K562 (cell line): ENCODE data around the gene FBN3. TPM values are rescaled to one million over a fixed set of nuclear protein-coding genes. Genes with fewer than 3 reads are reported as not detected.
A peak's percentile ranks its signal among the peaks of the same experiment; 100 is the strongest.

Source experiments
- ATAC-seq: fragments of 200-7000 bp; cut with Tn5 transposase; 3 replicates; pipeline ENCODE4 v1.9.1; 2020; ENCODE audit warnings: moderate library complexity
- BruUV-seq: library from RNA; stranded (reverse); fragments of 400-500 nt; replicated peaks from 2 replicates; lab custom pipeline; 2021; lab: Mats Ljungman, UMichigan
- CTCF ChIA-PET: fragments of 300-600 bp; formaldehyde crosslinking; extraction: SDS; loops from one replicate; lab custom pipeline; 2021; ENCODE audit warnings: low intra/inter-chr PET ratio; lab: Yijun Ruan, JAX
- POLR2A ChIA-PET: fragments of 300-600, 350-650 bp; sonication (Branson Sonifier 250); formaldehyde crosslinking; extraction: SDS; loops from one replicate; lab custom pipeline; 2021; ENCODE audit warnings: antibody characterized with exemption, inconsistent platforms; lab: Yijun Ruan, JAX
- DNase-seq, 4 experiments: peaks; one replicate each; pipeline versions ENCODE4 v3.0.0 to v3.0.0-alpha.2; 2011 to 2018; ENCODE audit warnings: low spot score in 3 of 4, mixed read lengths in 3 of 4; ENCODE audit errors: extremely low read depth in 1 of 4
- FAIRE-seq: peaks from 2 replicates; lab custom pipeline; 2011; peaks lifted over from hg19 to GRCh38; lab: Jason Lieb, UNC
- H2AFZ ChIP-seq: 2 replicates; pipeline ENCODE4 v1.6.0; 2011; ENCODE audit warnings: low read depth, low read length, control low read depth, inconsistent platforms
- H3K27ac ChIP-seq: fragments of 200-600 bp; 3 replicates; pipeline ENCODE4 v1.8.0; 2011; ENCODE audit warnings: low read depth, mild to moderate bottlenecking, control low read depth, inconsistent platforms, low read length, moderate library complexity, mixed read lengths; ENCODE audit errors: extremely low read depth
- H3K27me3 ChIP-seq, 2 experiments: fragments of 300-600 bp in 1 of 2; 2 replicates in 1 of 2; 3 replicates in 1 of 2; pipeline versions ENCODE4 v1.6.0 to v1.8.0; 2011; ENCODE audit warnings: inconsistent platforms in 2 of 2, low read length in 2 of 2, mild to moderate bottlenecking in 1 of 2, mixed read lengths in 1 of 2, moderate library complexity in 1 of 2; ENCODE audit not compliant: control insufficient read depth in 2 of 2, insufficient read depth in 2 of 2
- H3K36me3 ChIP-seq: fragments of 300-600 bp; 3 replicates; pipeline ENCODE4 v1.8.0; 2011; ENCODE audit warnings: mild to moderate bottlenecking, low read length, inconsistent platforms; ENCODE audit not compliant: control insufficient read depth, insufficient read depth
- H3K4me1 ChIP-seq, 2 experiments: fragments of 200-600 bp in 1 of 2; replicated peaks in 1 of 2; 2 replicates in 1 of 2; 3 replicates in 1 of 2; pipeline versions ENCODE4 v1.5.1 to v1.8.0; 2011; ENCODE audit warnings: inconsistent platforms in 2 of 2, low read length in 2 of 2, mild to moderate bottlenecking in 1 of 2, mixed read lengths in 1 of 2, moderate library complexity in 1 of 2; ENCODE audit not compliant: control insufficient read depth in 2 of 2, insufficient read depth in 2 of 2
- H3K4me2 ChIP-seq: 2 replicates; pipeline ENCODE4 v1.6.1; 2011; ENCODE audit warnings: low read length, control low read depth, inconsistent platforms, mixed read lengths; ENCODE audit not compliant: insufficient read depth
- H3K4me3 ChIP-seq: fragments of 200-600 bp; sonication (generic), shearing (Covaris generic); 2 replicates; pipeline ENCODE4 v1.5.1; 2016; ENCODE audit warnings: control low read depth, inconsistent platforms
- H3K79me2 ChIP-seq: fragments of 200-600 bp; 3 replicates; pipeline ENCODE4 v1.8.0; 2011; ENCODE audit warnings: low read length, inconsistent platforms; ENCODE audit not compliant: control insufficient read depth, insufficient read depth
- H3K9ac ChIP-seq, 2 experiments: 2 replicates each; pipeline versions ENCODE4 v1.6.0 to v1.6.1; 2011; ENCODE audit warnings: low read depth in 2 of 2, low read length in 2 of 2, control low read depth in 1 of 2, inconsistent platforms in 1 of 2, mild to moderate bottlenecking in 1 of 2, mixed read lengths in 1 of 2; ENCODE audit not compliant: insufficient read depth in 1 of 2
- H3K9me1 ChIP-seq: one replicate; pipeline ENCODE4 v1.6.0; 2011; ENCODE audit warnings: inconsistent platforms, mild to moderate bottlenecking, low read length, moderate library complexity; ENCODE audit not compliant: control insufficient read depth, insufficient read depth
- H3K9me3 ChIP-seq: replicated peaks from 2 replicates; pipeline ENCODE4 v1.5.1; 2011; ENCODE audit warnings: low read depth, low read length, inconsistent platforms; ENCODE audit not compliant: control insufficient read depth, insufficient read depth
- H4K20me1 ChIP-seq: replicated peaks from 2 replicates; pipeline ENCODE4 v1.6.1; 2011; ENCODE audit warnings: low read length, inconsistent platforms, mixed read lengths; ENCODE audit not compliant: control insufficient read depth, insufficient read depth
- CBX5 ChIP-seq: IDR thresholded peaks from 2 replicates; pipeline ENCODE4 v1.6.1; 2014; ENCODE audit warnings: low read depth, borderline replicate concordance
- ELF1 ChIP-seq: fragments of 200-800 bp; sonication (Bioruptor generic); IDR thresholded peaks from 2 replicates; pipeline ENCODE4 v1.6.1; 2016; ENCODE audit warnings: missing genetic modification characterization, missing compliant biosample characterization
- GTF2E2 ChIP-seq: fragments of 200-800 bp; sonication (Bioruptor generic); IDR thresholded peaks from 2 replicates; pipeline ENCODE4 v1.6.1; 2016; ENCODE audit warnings: missing genetic modification characterization, missing compliant biosample characterization
- HNRNPK ChIP-seq: fragments of 200-400 bp; formaldehyde crosslinking; IDR thresholded peaks from one replicate; pipeline ENCODE4 v1.6.1; 2018; ENCODE audit warnings: mild to moderate bottlenecking, low read depth, low read length; ENCODE audit not compliant: poor library complexity, severe bottlenecking
- HNRNPLL ChIP-seq: fragments of 200-400 bp; formaldehyde crosslinking; IDR thresholded peaks from 2 replicates; pipeline ENCODE4 v1.6.1; 2017; ENCODE audit warnings: low read length, low read depth, mild to moderate bottlenecking; ENCODE audit not compliant: poor library complexity, severe bottlenecking
- POLR2G ChIP-seq: fragments of 200-400 bp; formaldehyde crosslinking; IDR thresholded peaks from 2 replicates; pipeline ENCODE4 v1.6.1; 2017; ENCODE audit warnings: low read depth, mild to moderate bottlenecking, antibody characterized with exemption, low read length, moderate library complexity
- RAD21 ChIP-seq, 2 experiments: fragments of 250-450 bp in 1 of 2; fragments of 450-650 bp in 1 of 2; sonication (Bioruptor Pico) in 1 of 2; formaldehyde crosslinking in 1 of 2; IDR thresholded peaks in 1 of 2; conservative IDR thresholded peaks in 1 of 2; 2 replicates each; pipeline versions ENCODE4 v1.4.0 to v1.8.0; 2020 to 2022; ENCODE audit warnings: mild to moderate bottlenecking in 2 of 2, moderate library complexity in 1 of 2
- SMARCA4 ChIP-seq: fragments of 450-650 bp; IDR thresholded peaks from 2 replicates; pipeline ENCODE4 v1.6.1; 2016
- WHSC1 ChIP-seq: IDR thresholded peaks from one replicate; pipeline ENCODE4 v1.6.1; 2012; ENCODE audit warnings: low read length, control low read depth, inconsistent platforms
- ZBTB1 ChIP-seq: sonication (generic); formaldehyde crosslinking; IDR thresholded peaks from 2 replicates; pipeline ENCODE4 v1.8.1; 2023; ENCODE audit warnings: missing genetic modification reagents, low read depth, mild to moderate bottlenecking, borderline replicate concordance
- ZFP36 ChIP-seq: fragments of 150-350 bp; IDR thresholded peaks from 2 replicates; pipeline ENCODE4 v1.6.1; 2018; ENCODE audit warnings: low read length, low read depth; ENCODE audit not compliant: partially characterized antibody
- ZNF699 ChIP-seq: fragments of 250-450 bp; sonication (Bioruptor Pico); IDR thresholded peaks from 2 replicates; pipeline ENCODE4 v1.8.0; 2021; ENCODE audit warnings: mild to moderate bottlenecking, moderate library complexity; ENCODE audit not compliant: insufficient replicate concordance
- WGBS: fragments of 100-300 bp; shearing (Covaris generic); methylation state at CpG from one replicate; pipeline ENCODE4 v1.1.6; 2016; ENCODE audit warnings: low coverage, mixed read lengths; ENCODE audit not compliant: insufficient coverage; ENCODE audit errors: missing lambda C conversion rate; 5-methylcytosine and 5-hydroxymethylcytosine counted together
- in situ Hi-C: fragments of 300-500 bp; cut with MboI; formaldehyde crosslinking; loops from 4 replicates; pipeline ENCODE4 v1.15.0; 2018; ENCODE audit warnings: inconsistent platforms, mixed read lengths
- intact Hi-C: fragments of 100-400 bp; cut with micrococcal nuclease; formaldehyde crosslinking; loops from 2 replicates; pipeline ENCODE4 v1.14.2; 2022
- polyA plus RNA-seq, 8 experiments: library from polyadenylated mRNA; depleted of rRNA in 4 of 8; stranded (reverse) in 5 of 8; unstranded in 3 of 8; fragments of >200 nt; fragmentation: Nextera tagmentation in 2 of 8; fragmentation: Illumina TruSeq in 1 of 8; extraction: Ambion mirVana in 2 of 8; extraction: Trizol in 1 of 8; gene quantifications; 2 replicates each; pipeline versions ENCODE4 v1.2.1 to v1.2.3, GENCODE V29; 2011 to 2014; ENCODE audit warnings: inconsistent platforms in 1 of 8, missing spikeins in 1 of 8
- total RNA-seq, 7 experiments: library from RNA; depleted of rRNA in 6 of 7; stranded (reverse); fragments of >200 nt in 6 of 7; fragmentation: Illumina TruSeq in 2 of 7; extraction: Trizol in 2 of 7; gene quantifications; 2 replicates each; pipeline versions ENCODE4 v1.2.1 to v1.2.3, GENCODE V29; 2011 to 2021; ENCODE audit warnings: low replicate concordance in 1 of 7
- TF ChIP-seq, protein P1 (sequence below): fragments of 250-450 bp; sonication (Bioruptor Pico); IDR thresholded peaks from 2 replicates; pipeline ENCODE4 v1.5.0; 2020; ENCODE audit warnings: mild to moderate bottlenecking, borderline replicate concordance
- TF ChIP-seq, protein P2 (sequence below): fragments of 450-650 bp; formaldehyde crosslinking; IDR thresholded peaks from 2 replicates; pipeline ENCODE4 v1.4.0; 2022; ENCODE audit warnings: missing genetic modification characterization

The FBN3 gene
- total and polyA plus RNA-seq, 9 of the 15 experiments (the other 6 are each of a cell fraction or from before 2014, with no cell fraction given): under 0.01 to 0.29 (median 0.01) TPM; not detected in 4

DNA sequence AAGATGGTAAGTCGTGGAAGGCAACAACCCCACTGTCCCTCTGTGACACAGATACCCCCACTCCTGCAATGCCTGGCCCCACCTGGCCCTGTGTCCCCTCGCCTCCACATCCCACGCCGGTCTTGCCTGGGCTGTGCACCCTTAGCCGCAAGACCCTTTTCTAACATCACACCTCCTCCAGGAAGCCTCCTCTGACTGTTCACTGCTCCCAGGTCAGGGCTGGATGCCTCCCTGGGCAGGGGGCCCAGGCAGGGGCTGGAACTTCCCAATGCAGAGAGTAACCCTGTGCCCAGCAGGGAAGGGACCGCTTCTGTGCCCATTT lies 1.3 kb downstream of the FBN3 start (continued):
- TF ChIP-seq, protein P1, sequence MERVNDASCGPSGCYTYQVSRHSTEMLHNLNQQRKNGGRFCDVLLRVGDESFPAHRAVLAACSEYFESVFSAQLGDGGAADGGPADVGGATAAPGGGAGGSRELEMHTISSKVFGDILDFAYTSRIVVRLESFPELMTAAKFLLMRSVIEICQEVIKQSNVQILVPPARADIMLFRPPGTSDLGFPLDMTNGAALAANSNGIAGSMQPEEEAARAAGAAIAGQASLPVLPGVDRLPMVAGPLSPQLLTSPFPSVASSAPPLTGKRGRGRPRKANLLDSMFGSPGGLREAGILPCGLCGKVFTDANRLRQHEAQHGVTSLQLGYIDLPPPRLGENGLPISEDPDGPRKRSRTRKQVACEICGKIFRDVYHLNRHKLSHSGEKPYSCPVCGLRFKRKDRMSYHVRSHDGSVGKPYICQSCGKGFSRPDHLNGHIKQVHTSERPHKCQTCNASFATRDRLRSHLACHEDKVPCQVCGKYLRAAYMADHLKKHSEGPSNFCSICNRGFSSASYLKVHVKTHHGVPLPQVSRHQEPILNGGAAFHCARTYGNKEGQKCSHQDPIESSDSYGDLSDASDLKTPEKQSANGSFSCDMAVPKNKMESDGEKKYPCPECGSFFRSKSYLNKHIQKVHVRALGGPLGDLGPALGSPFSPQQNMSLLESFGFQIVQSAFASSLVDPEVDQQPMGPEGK (CRISPR knock-in tag): no peak
- TF ChIP-seq ZBTB1 (no peak), CBX5 (no peak), SMARCA4 (no peak), ELF1 (tag) (no peak), HNRNPK (no peak)
- TF ChIP-seq, protein P2, sequence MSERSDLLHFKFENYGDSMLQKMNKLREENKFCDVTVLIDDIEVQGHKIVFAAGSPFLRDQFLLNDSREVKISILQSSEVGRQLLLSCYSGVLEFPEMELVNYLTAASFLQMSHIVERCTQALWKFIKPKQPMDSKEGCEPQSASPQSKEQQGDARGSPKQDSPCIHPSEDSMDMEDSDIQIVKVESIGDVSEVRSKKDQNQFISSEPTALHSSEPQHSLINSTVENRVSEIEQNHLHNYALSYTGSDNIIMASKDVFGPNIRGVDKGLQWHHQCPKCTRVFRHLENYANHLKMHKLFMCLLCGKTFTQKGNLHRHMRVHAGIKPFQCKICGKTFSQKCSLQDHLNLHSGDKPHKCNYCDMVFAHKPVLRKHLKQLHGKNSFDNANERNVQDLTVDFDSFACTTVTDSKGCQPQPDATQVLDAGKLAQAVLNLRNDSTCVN (CRISPR knock-in tag): no peak
- TF ChIP-seq, all 486 proteins: peak for 3

DNA sequence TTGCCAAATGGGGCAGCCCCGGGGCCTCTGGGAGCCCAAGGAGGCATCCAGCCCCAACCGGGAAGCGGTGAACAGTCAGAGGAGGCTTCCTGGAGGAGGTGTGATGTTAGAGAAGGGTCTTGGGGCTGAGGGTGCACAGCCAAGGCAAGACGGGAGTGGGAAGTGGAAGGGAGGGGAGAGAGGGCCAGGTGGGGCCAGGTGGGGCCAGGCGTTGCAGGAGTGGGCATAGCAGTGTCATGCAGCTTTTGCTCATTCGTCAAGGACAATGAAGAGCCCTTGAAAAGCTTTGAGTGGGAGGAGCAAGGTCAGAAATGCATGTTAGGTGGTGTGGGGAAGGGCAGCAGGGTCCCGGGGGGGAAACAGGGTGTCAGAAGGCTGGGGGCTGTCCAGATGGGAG lies 1.8 kb downstream of the FBN3 start:
- H3K9ac ChIP-seq: peak overlapping the region in 1 of 2 experiments; percentile 82; a peak in 2 of 4 replicates
- H3K36me3 ChIP-seq: no peaks in the 10 kb centered on the region
- WGBS: 9% methylated on average over 6 of the region's 7 CpGs
- no peak for DNase-seq
- no peak for ATAC-seq
- H3K27ac ChIP-seq: no peak overlapping the region
- peaks cover 37 to 58% of the 10 kb centered on the region in 2 experiments for H3K27me3 ChIP-seq
- POLR2A ChIA-PET: no interaction called here
- H3K4me1 ChIP-seq: peaks cover 0 to 43% of the 10 kb centered on the region in 2 experiments; a peak in 3 of 5 replicates
- BruUV-seq: no TSS peak
- no peaks in the 10 kb centered on the region; the same call in 1 of the 2 replicates for H4K20me1 ChIP-seq
- intact Hi-C loops: no loop called here
- TF ChIP-seq WHSC1 (no peak), ZFP36 (peak; percentile 76), GTF2E2 (tag) (no peak), RAD21 (CRISPR knock-in tag; conservative IDR thresholded peaks at IDR 0.05 in 1 of 2, IDR thresholded peaks at IDR 0.05 in 1 of 2) (no peak), HNRNPLL (no peak), POLR2G (no peak), ZNF699 (CRISPR knock-in tag) (no peak)
- TF ChIP-seq, all 486 proteins: peak for 1
- Histone ChIP-seq H3K4me2 (no peak overlapping the region), H2AFZ (no peak overlapping the region), H3K9me1 (no peaks in the 10 kb centered on the region), H3K4me3 (no peak overlapping the region), H3K9me3 (no peaks in the 10 kb centered on the region), H3K79me2 (no peaks in the 10 kb centered on the region)
- no peak for FAIRE-seq
- CTCF ChIA-PET: no interaction called here
- in situ Hi-C loops: no loop called here
